Sigmoid colon (tissue), 7 donors: ENCODE measurements around the gene HTR1D. TPM values are rescaled to one million over a fixed set of nuclear protein-coding genes. Genes with fewer than 3 reads are reported as not detected.

ENCODE experiments used
- DNase-seq: peaks from one replicate; pipeline ENCODE4 v3.0.0-alpha.2; 2019
- H3K27ac ChIP-seq, 4 donors: fragments of 200-600 bp; sonication (generic); one replicate each; pipeline ENCODE4 v1.5.1; 2016 to 2019; ENCODE audit warnings: mild to moderate bottlenecking in 1 of 4
- H3K27me3 ChIP-seq, 3 donors: fragments of 200-600 bp; sonication (generic); one replicate each; pipeline ENCODE4 v1.5.1; 2019; ENCODE audit warnings: mild to moderate bottlenecking in 1 of 3
- H3K36me3 ChIP-seq, 4 donors: fragments of 200-600 bp; sonication (generic); one replicate each; pipeline ENCODE4 v1.5.1; 2016 to 2019
- H3K4me1 ChIP-seq, 4 donors: fragments of 200-600 bp; sonication (generic); one replicate each; pipeline ENCODE4 v1.5.1; 2017 to 2019
- H3K4me3 ChIP-seq, 4 donors: fragments of 200-600 bp; sonication (generic); one replicate each; pipeline ENCODE4 v1.5.1; 2017 to 2019; ENCODE audit warnings: mild to moderate bottlenecking in 2 of 4, moderate library complexity in 1 of 4
- H3K9me3 ChIP-seq, 4 donors: fragments of 200-600 bp in 3 of 4; sonication (generic) in 3 of 4; one replicate each; pipeline versions ENCODE4 v1.5.1 to v1.6.1; 2013 to 2019
- EP300 ChIP-seq, 4 donors: sonication (generic); formaldehyde crosslinking; IDR thresholded peaks; one replicate each; pipeline ENCODE4 v1.6.1; 2017; ENCODE audit warnings: antibody characterized with exemption in 4 of 4
- POLR2A ChIP-seq, 2 donors: fragments of 450-650 bp; IDR thresholded peaks; one replicate each; pipeline ENCODE4 v1.6.1; 2016; ENCODE audit warnings: antibody characterized with exemption in 2 of 2, mild to moderate bottlenecking in 2 of 2, moderate library complexity in 2 of 2
- POLR2AphosphoS5 ChIP-seq, 4 donors: sonication (generic); formaldehyde crosslinking; IDR thresholded peaks; one replicate each; pipeline ENCODE4 v1.6.1; 2017; ENCODE audit warnings: antibody characterized with exemption in 4 of 4
- WGBS, 2 donors: extraction: QIAGEN DNeasy Blood & Tissue Kit; methylation state at CpG; one replicate each; pipeline ENCODE4 v1.1.7; 2013; 5-methylcytosine and 5-hydroxymethylcytosine counted together
- intact Hi-C: fragments of 100-400 bp; cut with DNase I; formaldehyde crosslinking; loops from one replicate; pipeline ENCODE4 v1.15.1; 2023
- polyA plus RNA-seq, 3 donors: library from polyadenylated mRNA; stranded (reverse); fragments of 200-250 nt; gene quantifications; one replicate each; pipeline ENCODE4 v1.2.3, GENCODE V29; 2013
- total RNA-seq, 4 donors: library from RNA; depleted of rRNA; stranded (reverse); fragments of >200 nt; gene quantifications; one replicate each; pipeline ENCODE4 v1.1.0, GENCODE V29; 2016
- TF ChIP-seq, protein P1 (sequence below), 4 experiments: fragments of 450-650 bp in 3 of 4; fragments of 200-600 bp in 1 of 4; IDR thresholded peaks; one replicate each; pipeline ENCODE4 v1.5.1; 2016 to 2019; ENCODE audit warnings: antibody characterized with exemption in 4 of 4, mild to moderate bottlenecking in 3 of 4, moderate library complexity in 2 of 4
- donor health status: healthy with polysubstance abuse.
- donor health status: Bipolar disorder and iron deficiency.
- donor health status: healthy.

Gene HTR1D
- total and polyA plus RNA-seq, 7 donors: 0.13 to 0.46 TPM; not detected in 5

GRCh38 chr1:23215291-23215690 is 2.0 kb downstream of the HTR1D start:
- H3K4me1 ChIP-seq: peaks cover 0 to 15% (median 13%) of the 10 kb centered on the region in 4 donors
- no peaks in the 10 kb centered on the region for H3K36me3 ChIP-seq
- H3K27me3 ChIP-seq: peaks cover 23 to 84% (median 39%) of the 10 kb centered on the region in 3 donors
- no peak overlapping the region for H3K4me3 ChIP-seq
- intact Hi-C loops: no loop called here
- H3K9me3 ChIP-seq: no peaks in the 10 kb centered on the region
- TF ChIP-seq, protein P1, sequence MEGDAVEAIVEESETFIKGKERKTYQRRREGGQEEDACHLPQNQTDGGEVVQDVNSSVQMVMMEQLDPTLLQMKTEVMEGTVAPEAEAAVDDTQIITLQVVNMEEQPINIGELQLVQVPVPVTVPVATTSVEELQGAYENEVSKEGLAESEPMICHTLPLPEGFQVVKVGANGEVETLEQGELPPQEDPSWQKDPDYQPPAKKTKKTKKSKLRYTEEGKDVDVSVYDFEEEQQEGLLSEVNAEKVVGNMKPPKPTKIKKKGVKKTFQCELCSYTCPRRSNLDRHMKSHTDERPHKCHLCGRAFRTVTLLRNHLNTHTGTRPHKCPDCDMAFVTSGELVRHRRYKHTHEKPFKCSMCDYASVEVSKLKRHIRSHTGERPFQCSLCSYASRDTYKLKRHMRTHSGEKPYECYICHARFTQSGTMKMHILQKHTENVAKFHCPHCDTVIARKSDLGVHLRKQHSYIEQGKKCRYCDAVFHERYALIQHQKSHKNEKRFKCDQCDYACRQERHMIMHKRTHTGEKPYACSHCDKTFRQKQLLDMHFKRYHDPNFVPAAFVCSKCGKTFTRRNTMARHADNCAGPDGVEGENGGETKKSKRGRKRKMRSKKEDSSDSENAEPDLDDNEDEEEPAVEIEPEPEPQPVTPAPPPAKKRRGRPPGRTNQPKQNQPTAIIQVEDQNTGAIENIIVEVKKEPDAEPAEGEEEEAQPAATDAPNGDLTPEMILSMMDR (IDR thresholded peaks at IDR 0.05): no peak
- TF ChIP-seq POLR2A (IDR thresholded peaks at IDR 0.05) (no peak), EP300 (IDR thresholded peaks at IDR 0.05) (no peak), POLR2AphosphoS5 (IDR thresholded peaks at IDR 0.05) (no peak)
- 91 to 92% methylated on average over 3 of the region's 3 CpGs for WGBS, 2 donors
- no peak for DNase-seq
- no peak overlapping the region for H3K27ac ChIP-seq

- no peak for DNase-seq
- H3K36me3 ChIP-seq: no peaks in the 10 kb centered on the region
- intact Hi-C loops: no loop called here
- H3K4me1 ChIP-seq: peaks cover 0 to 15% (median 13%) of the 10 kb centered on the region in 4 donors
- 92 to 93% methylated on average over 4 of the region's 4 CpGs for WGBS, 2 donors
- no peak overlapping the region for H3K4me3 ChIP-seq
- TF ChIP-seq EP300 (IDR thresholded peaks at IDR 0.05) (no peak), POLR2AphosphoS5 (IDR thresholded peaks at IDR 0.05) (no peak), POLR2A (IDR thresholded peaks at IDR 0.05) (no peak)
- TF ChIP-seq, protein P1 (IDR thresholded peaks at IDR 0.05): no peak
- peaks cover 23 to 91% (median 39%) of the 10 kb centered on the region in 3 donors for H3K27me3 ChIP-seq
- H3K27ac ChIP-seq: no peak overlapping the region
- no peaks in the 10 kb centered on the region for H3K9me3 ChIP-seq
Measured at GRCh38 chr1:23214640-23215039, 2.7 kb downstream of the HTR1D start.

GRCh38 chr1:23211955-23212354 is 5.3 kb downstream of the HTR1D start:
- no peaks in the 10 kb centered on the region for H3K36me3 ChIP-seq
- intact Hi-C loops: no loop called here
- DNase-seq: no peak
- peaks cover 0 to 7% (median 5%) of the 10 kb centered on the region in 4 donors for H3K4me1 ChIP-seq
- WGBS, 2 donors: 48 to 49% methylated on average over 4 of the region's 4 CpGs
- no peak overlapping the region for H3K4me3 ChIP-seq
- H3K9me3 ChIP-seq: no peaks in the 10 kb centered on the region
- TF ChIP-seq, protein P1 (IDR thresholded peaks at IDR 0.05): no peak
- TF ChIP-seq EP300 (IDR thresholded peaks at IDR 0.05): no peak
- TF ChIP-seq POLR2AphosphoS5 (IDR thresholded peaks at IDR 0.05): no peak
- TF ChIP-seq POLR2A (IDR thresholded peaks at IDR 0.05): no peak
- no peak overlapping the region for H3K27ac ChIP-seq
- H3K27me3 ChIP-seq: peaks cover 15 to 65% (median 25%) of the 10 kb centered on the region in 3 donors

GRCh38 chr1:23210963-23211362 is 6.3 kb downstream of the HTR1D start:
- H3K9me3 ChIP-seq: no peaks in the 10 kb centered on the region
- no peak for DNase-seq
- intact Hi-C loops: no loop called here
- no peaks in the 10 kb centered on the region for H3K36me3 ChIP-seq
- H3K4me3 ChIP-seq: no peak overlapping the region
- no peak for TF ChIP-seq POLR2A (IDR thresholded peaks at IDR 0.05)
- no peak for TF ChIP-seq EP300 (IDR thresholded peaks at IDR 0.05)
- TF ChIP-seq, protein P1 (IDR thresholded peaks at IDR 0.05): no peak
- no peak for TF ChIP-seq POLR2AphosphoS5 (IDR thresholded peaks at IDR 0.05)
- peaks cover 10 to 56% (median 15%) of the 10 kb centered on the region in 3 donors for H3K27me3 ChIP-seq
- no peak overlapping the region for H3K27ac ChIP-seq
- 75 to 82% methylated on average over 2 of the region's 2 CpGs for WGBS, 2 donors
- no peaks in the 10 kb centered on the region for H3K4me1 ChIP-seq

- TF ChIP-seq, protein P1 (IDR thresholded peaks at IDR 0.05): no peak
- TF ChIP-seq EP300 (IDR thresholded peaks at IDR 0.05) (no peak), POLR2AphosphoS5 (IDR thresholded peaks at IDR 0.05) (no peak), POLR2A (IDR thresholded peaks at IDR 0.05) (no peak)
- DNase-seq: no peak
- H3K9me3 ChIP-seq: no peaks in the 10 kb centered on the region
- no peaks in the 10 kb centered on the region for H3K4me1 ChIP-seq
- peaks cover 5 to 50% (median 9%) of the 10 kb centered on the region in 3 donors for H3K27me3 ChIP-seq
- intact Hi-C loops: no loop called here
- no peaks in the 10 kb centered on the region for H3K36me3 ChIP-seq
- WGBS, 2 donors: 37 to 47% methylated on average over 6 of the region's 6 CpGs
- no peak overlapping the region for H3K27ac ChIP-seq
- H3K4me3 ChIP-seq: no peak overlapping the region
Measured at GRCh38 chr1:23210351-23210785, 6.9 kb downstream of the HTR1D start.
